Measurements from ENCODE around the gene DKK2.

The DKK2 gene

GRCh38 chr4:107035819-107036583 is at the start of gene DKK2:
Gene DKK2, minus strand, starts transcription at chr4:107036313. Its CDS starts 722 bp downstream, at chr4:107035591.
- no peak for TF ChIP-seq CEBPB (IDR thresholded peaks at IDR 0.05)
- no peak for TF ChIP-seq EP300 (IDR thresholded peaks at IDR 0.05; ENCODE audit: borderline replicate concordance)
- no peak for TF ChIP-seq TCF12 (IDR thresholded peaks at IDR 0.05; ENCODE audit: low read depth)
- TF ChIP-seq FOXM1 (IDR thresholded peaks at IDR 0.05; ENCODE audit: borderline replicate concordance, low read depth) = no peak
- TF ChIP-seq REST (IDR thresholded peaks at IDR 0.05; ENCODE audit: low read depth) = no peak
- no peak for TF ChIP-seq CREB1 (IDR thresholded peaks at IDR 0.05; ENCODE audit: low read depth)
- TF ChIP-seq NFIC (IDR thresholded peaks at IDR 0.05) = no peak
- TF ChIP-seq TAF1 (IDR thresholded peaks at IDR 0.05; ENCODE audit: low read depth) = no peak
- TF ChIP-seq TEAD4 (IDR thresholded peaks at IDR 0.05) = no peak
- no peak for TF ChIP-seq ZBTB7A (IDR thresholded peaks at IDR 0.05; ENCODE audit: low read depth)
- no peak for TF ChIP-seq EGR1 (IDR thresholded peaks at IDR 0.05)

- TF ChIP-seq USF1 (IDR thresholded peaks at IDR 0.05) = no peak
- no peak for TF ChIP-seq TCF12 (IDR thresholded peaks at IDR 0.05; ENCODE audit: low read depth)
- TF ChIP-seq TEAD4 (IDR thresholded peaks at IDR 0.05) = no peak
- no peak for TF ChIP-seq TAF1 (IDR thresholded peaks at IDR 0.05; ENCODE audit: low read depth)
These were observed 41.1 kb upstream of the DKK2 start for GRCh38 chr4:107077192-107077591.

GRCh38 chr4:107072836-107073736 is 37.0 kb upstream of the DKK2 start:
- TF ChIP-seq USF1 (IDR thresholded peaks at IDR 0.05) (no peak), ZBTB7A (IDR thresholded peaks at IDR 0.05; ENCODE audit: low read depth) (no peak)

GRCh38 chr4:107071108-107071507 is 35.0 kb upstream of the DKK2 start:
- no peak for TF ChIP-seq EP300 (IDR thresholded peaks at IDR 0.05; ENCODE audit: borderline replicate concordance)
- no peak for TF ChIP-seq USF1 (IDR thresholded peaks at IDR 0.05)
- no peak for TF ChIP-seq RAD21 (IDR thresholded peaks at IDR 0.05; ENCODE audit: low read depth)

- TF ChIP-seq USF1 (IDR thresholded peaks at IDR 0.05) = no peak
- TF ChIP-seq TEAD4 (IDR thresholded peaks at IDR 0.05) = no peak
- no peak for TF ChIP-seq YY1 (IDR thresholded peaks at IDR 0.05; ENCODE audit: low read depth)
- TF ChIP-seq RAD21 (IDR thresholded peaks at IDR 0.05; ENCODE audit: low read depth) = no peak
- no peak for TF ChIP-seq NFIC (IDR thresholded peaks at IDR 0.05)
- TF ChIP-seq ZBTB7A (IDR thresholded peaks at IDR 0.05; ENCODE audit: low read depth) = no peak
- no peak for TF ChIP-seq TAF1 (IDR thresholded peaks at IDR 0.05; ENCODE audit: low read depth)
These were observed 32.9 kb upstream of the DKK2 start for GRCh38 chr4:107069049-107069448.

- no peak for TF ChIP-seq REST (IDR thresholded peaks at IDR 0.05; ENCODE audit: low read depth)
- TF ChIP-seq TCF12 (IDR thresholded peaks at IDR 0.05; ENCODE audit: low read depth) = no peak
- TF ChIP-seq MAX (IDR thresholded peaks at IDR 0.05) = no peak
- TF ChIP-seq EP300 (IDR thresholded peaks at IDR 0.05; ENCODE audit: borderline replicate concordance) = no peak
- TF ChIP-seq NFIC (IDR thresholded peaks at IDR 0.05) = no peak
- no peak for TF ChIP-seq RAD21 (IDR thresholded peaks at IDR 0.05; ENCODE audit: low read depth)
- no peak for TF ChIP-seq CREB1 (IDR thresholded peaks at IDR 0.05; ENCODE audit: low read depth)
- no peak for TF ChIP-seq USF1 (IDR thresholded peaks at IDR 0.05)
- TF ChIP-seq YY1 (IDR thresholded peaks at IDR 0.05; ENCODE audit: low read depth) = no peak
- no peak for TF ChIP-seq TAF1 (IDR thresholded peaks at IDR 0.05; ENCODE audit: low read depth)
- TF ChIP-seq TEAD4 (IDR thresholded peaks at IDR 0.05) = no peak
- no peak for TF ChIP-seq ZBTB7A (IDR thresholded peaks at IDR 0.05; ENCODE audit: low read depth)
- TF ChIP-seq CEBPB (IDR thresholded peaks at IDR 0.05) = no peak
- TF ChIP-seq FOXM1 (IDR thresholded peaks at IDR 0.05; ENCODE audit: borderline replicate concordance, low read depth) = no peak
- no peak for TF ChIP-seq EGR1 (IDR thresholded peaks at IDR 0.05)
These were observed 32.0 kb upstream of the DKK2 start for GRCh38 chr4:107068116-107068515.

Measured in Ishikawa (cell line).